ENCODE data around the gene AIF1. TPM values are rescaled to one million over a fixed set of nuclear protein-coding genes. Genes with fewer than 3 reads are reported as not detected.

Gene AIF1
- total RNA-seq: 47.7 and 54.0 TPM in 2 replicates

GRCh38 chr6:31614684-31615578 lies at the start of gene AIF1:
AIF1 (plus strand) TSS chr6:31615234; CDS start chr6:31615330, 96 bp downstream.
- intact Hi-C loops (cut with micrococcal nuclease): no loop called here

- intact Hi-C loops (cut with micrococcal nuclease): loop anchor here (1.0 to 2.0 kb wide), 8 partner anchors 7 to 757 kb away; partner anchors contain the start of genes LTB, NCR3, NFKBIL1 and PRRC2A
Observed at GRCh38 chr6:31567531-31568370, 47.3 kb upstream of the AIF1 start.

DNA sequence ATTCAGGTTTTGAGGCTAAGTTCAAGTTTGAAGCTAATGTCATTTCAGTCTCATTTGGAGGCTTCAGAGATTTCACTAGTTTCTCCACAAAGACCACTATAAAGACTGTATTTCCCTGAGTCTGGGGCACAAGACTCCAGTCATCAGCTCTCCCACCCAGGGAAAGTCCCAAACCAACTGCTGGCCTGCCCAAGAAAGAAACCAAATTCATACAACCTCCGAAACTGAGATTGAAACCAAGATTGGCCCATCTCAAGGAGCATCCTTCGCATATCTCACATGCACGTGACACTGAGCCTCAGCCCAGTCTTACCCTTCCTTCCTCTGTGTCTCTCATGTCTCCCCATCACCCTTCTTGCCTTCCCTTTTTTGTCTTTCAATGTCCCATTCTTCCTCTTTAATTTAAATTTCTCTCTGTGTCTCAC lies 46.5 kb upstream of the AIF1 start:
- intact Hi-C loops (cut with micrococcal nuclease): loop anchor here (1.0 to 2.0 kb wide), 8 partner anchors 8 to 758 kb away; partner anchors contain the start of genes LTB, NCR3, NFKBIL1 and PRRC2A

DNA sequence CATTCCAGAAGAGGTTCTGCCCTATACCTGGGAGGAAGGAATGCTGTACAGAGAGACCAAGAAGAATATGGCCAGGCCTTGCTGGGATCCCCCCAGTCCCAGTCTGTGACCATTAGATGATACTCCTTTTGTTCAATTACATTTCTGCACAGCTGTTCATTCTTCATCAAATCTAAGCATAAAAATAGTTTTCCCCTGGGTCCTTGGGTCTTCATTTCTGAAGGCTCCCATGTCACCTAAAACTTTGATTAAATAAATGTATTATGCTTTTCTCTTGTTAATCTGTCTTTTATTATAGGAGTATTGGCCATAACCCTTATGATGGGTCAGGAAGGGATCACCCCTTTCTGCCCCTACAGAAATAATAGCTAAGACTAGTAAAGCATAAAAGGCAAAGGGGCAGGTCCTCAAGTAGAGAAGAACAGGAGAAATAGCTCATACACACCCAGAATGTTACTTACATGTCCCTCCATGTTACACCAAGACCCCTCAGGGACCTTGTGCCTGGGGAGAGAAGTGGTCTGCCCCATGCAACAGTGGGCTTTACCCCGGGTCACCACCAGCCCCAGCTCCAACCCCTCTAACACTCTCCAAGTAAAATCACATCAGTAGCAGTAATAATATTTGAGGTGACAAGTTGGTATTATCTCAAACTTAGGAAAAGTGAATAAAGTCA lies 45.0 kb upstream of the AIF1 start:
- intact Hi-C loops (cut with micrococcal nuclease): loop anchor here (2.0 kb wide), 2 partner anchors 13 to 759 kb away; partner anchors contain the start of gene LTB

DNA sequence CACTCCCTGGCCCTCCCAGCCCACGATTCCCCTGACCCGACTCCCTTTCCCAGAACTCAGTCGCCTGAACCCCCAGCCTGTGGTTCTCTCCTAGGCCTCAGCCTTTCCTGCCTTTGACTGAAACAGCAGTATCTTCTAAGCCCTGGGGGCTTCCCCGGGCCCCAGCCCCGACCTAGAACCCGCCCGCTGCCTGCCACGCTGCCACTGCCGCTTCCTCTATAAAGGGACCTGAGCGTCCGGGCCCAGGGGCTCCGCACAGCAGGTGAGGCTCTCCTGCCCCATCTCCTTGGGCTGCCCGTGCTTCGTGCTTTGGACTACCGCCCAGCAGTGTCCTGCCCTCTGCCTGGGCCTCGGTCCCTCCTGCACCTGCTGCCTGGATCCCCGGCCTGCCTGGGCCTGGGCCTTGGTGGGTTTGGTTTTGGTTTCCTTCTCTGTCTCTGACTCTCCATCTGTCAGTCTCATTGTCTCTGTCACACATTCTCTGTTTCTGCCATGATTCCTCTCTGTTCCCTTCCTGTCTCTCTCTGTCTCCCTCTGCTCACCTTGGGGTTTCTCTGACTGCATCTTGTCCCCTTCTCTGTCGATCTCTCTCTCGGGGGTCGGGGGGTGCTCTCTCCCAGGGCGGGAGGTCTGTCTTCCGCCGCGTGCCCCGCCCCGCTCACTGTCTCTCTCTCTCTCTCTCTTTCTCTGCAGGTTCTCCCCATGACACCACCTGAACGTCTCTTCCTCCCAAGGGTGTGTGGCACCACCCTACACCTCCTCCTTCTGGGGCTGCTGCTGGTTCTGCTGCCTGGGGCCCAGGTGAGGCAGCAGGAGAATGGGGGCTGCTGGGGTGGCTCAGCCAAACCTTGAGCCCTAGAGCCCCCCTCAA lies 42.8 kb upstream of the AIF1 start, which contains the start of gene LTA:
Gene LTA, plus strand, starts transcription at position 249 of the 871 bp plus-strand sequence. Its CDS starts 454 bp downstream, at position 703.
- intact Hi-C loops (cut with micrococcal nuclease): loop anchor here (1.0 kb wide), 3 partner anchors 12 to 21 kb away; partner anchors contain the start of gene NCR3

- intact Hi-C loops (cut with micrococcal nuclease): no loop called here
Observed at GRCh38 chr6:31573239-31574105, 41.6 kb upstream of the AIF1 start.

GRCh38 chr6:31574106-31575061 lies 40.6 kb upstream of the AIF1 start:
- intact Hi-C loops (cut with micrococcal nuclease): loop anchor here (1.0 to 5.0 kb wide), 3 partner anchors 27 to 163 kb away; partner anchors contain the start of genes CLIC1, NFKBIL1 and PRRC2A

- intact Hi-C loops (cut with micrococcal nuclease): loop anchor here (1.0 to 5.0 kb wide), 3 partner anchors 28 to 162 kb away; partner anchors contain the start of genes CLIC1, NFKBIL1 and PRRC2A
Observed at GRCh38 chr6:31575335-31575901, 39.6 kb upstream of the AIF1 start, which contains the start of gene TNF. TNF (plus strand) TSS chr6:31575565; CDS start chr6:31575742, 177 bp downstream.

GRCh38 chr6:31575952-31576685 lies 38.9 kb upstream of the AIF1 start:
- intact Hi-C loops (cut with micrococcal nuclease): loop anchor here (1.0 to 5.0 kb wide), 4 partner anchors 8 to 161 kb away; partner anchors contain the start of genes CLIC1, NFKBIL1 and PRRC2A

DNA sequence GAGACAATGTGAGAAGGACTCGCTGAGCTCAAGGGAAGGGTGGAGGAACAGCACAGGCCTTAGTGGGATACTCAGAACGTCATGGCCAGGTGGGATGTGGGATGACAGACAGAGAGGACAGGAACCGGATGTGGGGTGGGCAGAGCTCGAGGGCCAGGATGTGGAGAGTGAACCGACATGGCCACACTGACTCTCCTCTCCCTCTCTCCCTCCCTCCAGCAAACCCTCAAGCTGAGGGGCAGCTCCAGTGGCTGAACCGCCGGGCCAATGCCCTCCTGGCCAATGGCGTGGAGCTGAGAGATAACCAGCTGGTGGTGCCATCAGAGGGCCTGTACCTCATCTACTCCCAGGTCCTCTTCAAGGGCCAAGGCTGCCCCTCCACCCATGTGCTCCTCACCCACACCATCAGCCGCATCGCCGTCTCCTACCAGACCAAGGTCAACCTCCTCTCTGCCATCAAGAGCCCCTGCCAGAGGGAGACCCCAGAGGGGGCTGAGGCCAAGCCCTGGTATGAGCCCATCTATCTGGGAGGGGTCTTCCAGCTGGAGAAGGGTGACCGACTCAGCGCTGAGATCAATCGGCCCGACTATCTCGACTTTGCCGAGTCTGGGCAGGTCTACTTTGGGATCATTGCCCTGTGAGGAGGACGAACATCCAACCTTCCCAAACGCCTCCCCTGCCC lies 38.0 kb upstream of the AIF1 start:
- intact Hi-C loops (cut with micrococcal nuclease): loop anchor here (1.0 to 5.0 kb wide), 2 partner anchors 9 to 160 kb away; partner anchors contain the start of gene CLIC1

DNA sequence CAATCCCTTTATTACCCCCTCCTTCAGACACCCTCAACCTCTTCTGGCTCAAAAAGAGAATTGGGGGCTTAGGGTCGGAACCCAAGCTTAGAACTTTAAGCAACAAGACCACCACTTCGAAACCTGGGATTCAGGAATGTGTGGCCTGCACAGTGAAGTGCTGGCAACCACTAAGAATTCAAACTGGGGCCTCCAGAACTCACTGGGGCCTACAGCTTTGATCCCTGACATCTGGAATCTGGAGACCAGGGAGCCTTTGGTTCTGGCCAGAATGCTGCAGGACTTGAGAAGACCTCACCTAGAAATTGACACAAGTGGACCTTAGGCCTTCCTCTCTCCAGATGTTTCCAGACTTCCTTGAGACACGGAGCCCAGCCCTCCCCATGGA lies 37.5 kb upstream of the AIF1 start:
- intact Hi-C loops (cut with micrococcal nuclease): loop anchor here (5.0 kb wide), 1 partner anchor 160 kb away; the partner anchor contains the start of gene CLIC1

DNA sequence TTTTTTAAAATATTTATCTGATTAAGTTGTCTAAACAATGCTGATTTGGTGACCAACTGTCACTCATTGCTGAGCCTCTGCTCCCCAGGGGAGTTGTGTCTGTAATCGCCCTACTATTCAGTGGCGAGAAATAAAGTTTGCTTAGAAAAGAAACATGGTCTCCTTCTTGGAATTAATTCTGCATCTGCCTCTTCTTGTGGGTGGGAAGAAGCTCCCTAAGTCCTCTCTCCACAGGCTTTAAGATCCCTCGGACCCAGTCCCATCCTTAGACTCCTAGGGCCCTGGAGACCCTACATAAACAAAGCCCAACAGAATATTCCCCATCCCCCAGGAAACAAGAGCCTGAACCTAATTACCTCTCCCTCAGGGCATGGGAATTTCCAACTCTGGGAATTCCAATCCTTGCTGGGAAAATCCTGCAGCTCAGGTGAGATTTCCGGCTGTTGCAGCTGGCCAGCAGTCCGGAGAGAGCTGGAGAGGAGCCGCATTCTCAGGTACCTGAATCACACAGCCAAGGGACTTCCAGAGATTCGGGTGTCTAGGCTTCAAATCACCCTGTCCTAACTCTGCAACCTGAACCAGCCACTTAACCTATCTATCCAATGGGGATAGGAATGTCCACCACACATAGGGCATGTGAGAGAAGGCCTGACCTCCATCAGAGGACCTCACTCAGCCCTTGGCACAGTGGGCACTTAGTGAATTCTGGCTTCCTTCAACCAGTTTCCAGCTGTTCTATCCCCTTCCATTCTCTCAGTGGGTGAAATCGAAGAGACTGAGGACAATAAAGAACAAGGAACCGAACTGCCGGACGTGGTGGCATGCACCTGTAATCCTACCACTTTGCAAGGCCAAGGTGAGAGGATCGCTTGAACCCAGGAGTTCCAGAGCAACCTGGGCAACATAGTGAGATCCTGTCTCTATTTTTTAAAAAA lies 36.6 kb upstream of the AIF1 start:
- intact Hi-C loops (cut with micrococcal nuclease): loop anchor here (1.0 to 5.0 kb wide), 2 partner anchors 8 to 159 kb away; partner anchors contain the start of genes CLIC1 and LST1

DNA sequence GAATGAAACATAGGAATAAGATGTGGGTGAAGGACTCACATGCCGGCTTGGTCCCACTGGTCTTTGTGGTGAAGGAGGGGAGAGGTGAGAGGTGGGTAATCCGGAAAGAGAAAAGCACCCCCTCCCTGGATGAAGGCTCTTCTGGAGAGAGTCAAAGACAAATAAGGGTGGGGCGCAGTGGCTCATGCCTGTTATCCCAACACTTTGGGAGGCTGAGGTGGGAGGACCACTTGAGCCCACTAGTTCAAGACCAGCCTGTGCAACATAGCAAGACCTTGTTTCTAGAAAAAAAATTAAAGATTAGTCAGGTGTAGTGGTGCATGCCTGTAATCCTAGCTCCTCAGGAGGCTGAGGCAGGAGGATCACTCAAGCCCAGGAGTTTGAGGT lies 35.9 kb upstream of the AIF1 start:
- intact Hi-C loops (cut with micrococcal nuclease): loop anchor here (5.0 kb wide), 1 partner anchor 158 kb away; the partner anchor contains the start of gene CLIC1

Measured in T-helper 1 cell treated with Interleukin-12 subunit alpha and Interleukin-12 subunit beta and Interleukin-4 antibody, amounts not matched to agents 30 ng/mL and 1 ng/mL, for 36 hours (primary cell).